ENCODE results near the gene CCT6B. TPM values are rescaled to one million over a fixed set of nuclear protein-coding genes. Genes with fewer than 3 reads are reported as not detected.

The CCT6B gene
- total RNA-seq, 2 experiments from 2014 or later = 4.6 to 4.9 TPM

- peaks cover 3 to 5% of the 10 kb centered on the region in 2 experiments for H3K27me3 ChIP-seq (ENCODE audit: control insufficient read depth in 1 of 2, insufficient read depth in 2 of 2, low read length in 2 of 2)
- ChIA-PET POLR2A (no interaction called here), CTCF (no interaction called here)
- DNase-seq (no peak), ATAC-seq (ENCODE audit: poor library complexity) (no peak)
- TF ChIP-seq, protein P1, sequence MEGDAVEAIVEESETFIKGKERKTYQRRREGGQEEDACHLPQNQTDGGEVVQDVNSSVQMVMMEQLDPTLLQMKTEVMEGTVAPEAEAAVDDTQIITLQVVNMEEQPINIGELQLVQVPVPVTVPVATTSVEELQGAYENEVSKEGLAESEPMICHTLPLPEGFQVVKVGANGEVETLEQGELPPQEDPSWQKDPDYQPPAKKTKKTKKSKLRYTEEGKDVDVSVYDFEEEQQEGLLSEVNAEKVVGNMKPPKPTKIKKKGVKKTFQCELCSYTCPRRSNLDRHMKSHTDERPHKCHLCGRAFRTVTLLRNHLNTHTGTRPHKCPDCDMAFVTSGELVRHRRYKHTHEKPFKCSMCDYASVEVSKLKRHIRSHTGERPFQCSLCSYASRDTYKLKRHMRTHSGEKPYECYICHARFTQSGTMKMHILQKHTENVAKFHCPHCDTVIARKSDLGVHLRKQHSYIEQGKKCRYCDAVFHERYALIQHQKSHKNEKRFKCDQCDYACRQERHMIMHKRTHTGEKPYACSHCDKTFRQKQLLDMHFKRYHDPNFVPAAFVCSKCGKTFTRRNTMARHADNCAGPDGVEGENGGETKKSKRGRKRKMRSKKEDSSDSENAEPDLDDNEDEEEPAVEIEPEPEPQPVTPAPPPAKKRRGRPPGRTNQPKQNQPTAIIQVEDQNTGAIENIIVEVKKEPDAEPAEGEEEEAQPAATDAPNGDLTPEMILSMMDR (IDR thresholded peaks at IDR 0.05) = no peak
- no peak overlapping the region for H3K27ac Mint-ChIP-seq
- H3K4me1 ChIP-seq (ENCODE audit: insufficient read depth, low read length) = peaks cover 8% of the 10 kb centered on the region
- peaks cover 26% of the 10 kb centered on the region for H3K27me3 Mint-ChIP-seq
- no peak overlapping the region for H3K4me3 ChIP-seq (ENCODE audit: low read length)
- H3K36me3 ChIP-seq (ENCODE audit: insufficient read depth, low read length) = no peaks in the 10 kb centered on the region
- no peaks in the 10 kb centered on the region for H3K36me3 Mint-ChIP-seq (ENCODE audit: low read depth)
- no peaks in the 10 kb centered on the region for H3K9me3 Mint-ChIP-seq
- H3K4me1 Mint-ChIP-seq (ENCODE audit: low read depth) = peaks cover 10% of the 10 kb centered on the region
- no peaks in the 10 kb centered on the region for H3K9me3 ChIP-seq (ENCODE audit: control insufficient read depth in 1 of 2, insufficient read depth in 1 of 2, low read length in 2 of 2)
- intact Hi-C loops (cut with DNase I, micrococcal nuclease) = no loop called here
- no peak overlapping the region for H3K4me3 Mint-ChIP-seq
- no peak overlapping the region for H3K27ac ChIP-seq (ENCODE audit: low read depth in 1 of 2, low read length in 2 of 2)
These were observed 76.2 kb downstream of the CCT6B start for GRCh38 chr17:34885076-34885475.

DNA sequence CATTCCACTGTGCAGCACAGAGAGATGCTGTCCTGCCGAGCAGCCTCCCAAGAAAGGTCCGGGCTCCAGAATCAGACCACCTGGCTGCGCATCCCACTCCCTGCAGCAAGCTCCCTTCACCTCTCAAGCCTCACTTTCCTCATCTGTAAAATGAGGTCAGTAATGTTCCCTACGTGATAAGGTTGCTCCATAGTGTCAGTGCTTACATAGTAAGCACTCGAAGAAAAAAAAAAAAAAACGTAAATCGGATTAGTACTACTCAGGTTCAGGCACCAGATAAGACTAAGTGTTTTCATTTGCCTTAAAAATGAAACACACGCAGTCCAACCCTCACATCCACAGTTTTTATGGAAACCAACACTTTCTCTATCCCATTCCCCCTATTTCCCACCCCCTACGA, 76.7 kb downstream of the CCT6B start:
- TF ChIP-seq, protein P1 (IDR thresholded peaks at IDR 0.05) = no peak
- intact Hi-C loops (cut with DNase I, micrococcal nuclease) = no loop called here
- CTCF ChIA-PET = no interaction called here
- Histone ChIP-seq H3K27ac (ENCODE audit: low read depth in 1 of 2, low read length in 2 of 2) (no peak overlapping the region), H3K4me1 (ENCODE audit: insufficient read depth, low read length) (peaks cover 8% of the 10 kb centered on the region), H3K9me3 (ENCODE audit: control insufficient read depth in 1 of 2, insufficient read depth in 1 of 2, low read length in 2 of 2) (no peaks in the 10 kb centered on the region), H3K36me3 (ENCODE audit: insufficient read depth, low read length) (no peaks in the 10 kb centered on the region), H3K4me3 (ENCODE audit: low read length) (no peak overlapping the region), H3K27me3 (ENCODE audit: control insufficient read depth in 1 of 2, insufficient read depth in 2 of 2, low read length in 2 of 2) (peaks cover 3 to 5% of the 10 kb centered on the region in 2 experiments)
- POLR2A ChIA-PET = no interaction called here
- H3K27me3 Mint-ChIP-seq = peaks cover 26% of the 10 kb centered on the region
- no peak for DNase-seq
- no peaks in the 10 kb centered on the region for H3K36me3 Mint-ChIP-seq (ENCODE audit: low read depth)
- H3K4me1 Mint-ChIP-seq (ENCODE audit: low read depth) = peaks cover 10% of the 10 kb centered on the region
- H3K4me3 Mint-ChIP-seq = no peak overlapping the region
- ATAC-seq (ENCODE audit: poor library complexity) = no peak
- no peak overlapping the region for H3K27ac Mint-ChIP-seq
- H3K9me3 Mint-ChIP-seq = no peaks in the 10 kb centered on the region

- Histone ChIP-seq H3K4me3 (ENCODE audit: low read length) (no peak overlapping the region), H3K9me3 (ENCODE audit: control insufficient read depth in 1 of 2, insufficient read depth in 1 of 2, low read length in 2 of 2) (no peaks in the 10 kb centered on the region), H3K4me1 (ENCODE audit: insufficient read depth, low read length) (peaks cover 8% of the 10 kb centered on the region), H3K27me3 (ENCODE audit: control insufficient read depth in 1 of 2, insufficient read depth in 2 of 2, low read length in 2 of 2) (peaks cover 3 to 5% of the 10 kb centered on the region in 2 experiments), H3K27ac (ENCODE audit: low read depth in 1 of 2, low read length in 2 of 2) (no peak overlapping the region), H3K36me3 (ENCODE audit: insufficient read depth, low read length) (no peaks in the 10 kb centered on the region)
- Mint-ChIP-seq H3K27ac (no peak overlapping the region), H3K4me1 (ENCODE audit: low read depth) (peaks cover 10% of the 10 kb centered on the region), H3K9me3 (no peaks in the 10 kb centered on the region), H3K4me3 (no peak overlapping the region), H3K36me3 (ENCODE audit: low read depth) (no peaks in the 10 kb centered on the region), H3K27me3 (peaks cover 25% of the 10 kb centered on the region)
- DNase-seq = peak in 1 of 14 experiments; percentile 12
- CTCF ChIA-PET = no interaction called here
- no peak for ATAC-seq (ENCODE audit: poor library complexity)
- POLR2A ChIA-PET = no interaction called here
- intact Hi-C loops (cut with DNase I, micrococcal nuclease) = no loop called here
- TF ChIP-seq, protein P1 (IDR thresholded peaks at IDR 0.05) = no peak
These were observed 77.9 kb downstream of the CCT6B start for GRCh38 chr17:34883106-34884000.

All from CD4-positive, alpha-beta T cell (primary cell).